Measurements from ENCODE around the gene MOXD1.

DNA sequence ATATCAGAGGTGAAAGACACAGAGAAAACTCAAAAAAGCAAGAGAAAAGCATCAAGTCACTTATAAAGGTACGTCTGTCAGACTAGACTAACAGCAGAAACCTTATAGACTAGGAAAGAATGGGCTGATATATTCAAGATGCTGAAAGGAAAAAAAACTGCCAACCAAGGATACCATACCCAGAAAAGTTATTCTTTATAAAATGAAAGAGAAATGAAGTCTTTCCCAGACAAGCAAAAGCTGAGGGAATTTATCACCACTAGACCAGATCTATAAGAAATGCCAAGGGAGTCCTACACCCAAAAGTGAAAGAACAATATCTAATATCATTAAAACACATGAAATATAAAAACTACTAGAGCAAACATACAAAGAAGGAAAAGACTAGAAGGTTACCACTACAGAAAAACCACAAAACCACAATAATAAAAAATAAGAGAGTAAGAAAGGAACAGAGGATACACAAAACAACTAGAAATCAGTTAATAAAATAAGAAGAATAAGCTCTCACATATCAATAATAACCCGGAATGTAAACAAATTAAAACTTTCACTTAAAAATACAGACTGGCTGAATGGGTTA is 6.2 kb downstream of the MOXD1 start:
- TF ChIP-seq, protein P1, sequence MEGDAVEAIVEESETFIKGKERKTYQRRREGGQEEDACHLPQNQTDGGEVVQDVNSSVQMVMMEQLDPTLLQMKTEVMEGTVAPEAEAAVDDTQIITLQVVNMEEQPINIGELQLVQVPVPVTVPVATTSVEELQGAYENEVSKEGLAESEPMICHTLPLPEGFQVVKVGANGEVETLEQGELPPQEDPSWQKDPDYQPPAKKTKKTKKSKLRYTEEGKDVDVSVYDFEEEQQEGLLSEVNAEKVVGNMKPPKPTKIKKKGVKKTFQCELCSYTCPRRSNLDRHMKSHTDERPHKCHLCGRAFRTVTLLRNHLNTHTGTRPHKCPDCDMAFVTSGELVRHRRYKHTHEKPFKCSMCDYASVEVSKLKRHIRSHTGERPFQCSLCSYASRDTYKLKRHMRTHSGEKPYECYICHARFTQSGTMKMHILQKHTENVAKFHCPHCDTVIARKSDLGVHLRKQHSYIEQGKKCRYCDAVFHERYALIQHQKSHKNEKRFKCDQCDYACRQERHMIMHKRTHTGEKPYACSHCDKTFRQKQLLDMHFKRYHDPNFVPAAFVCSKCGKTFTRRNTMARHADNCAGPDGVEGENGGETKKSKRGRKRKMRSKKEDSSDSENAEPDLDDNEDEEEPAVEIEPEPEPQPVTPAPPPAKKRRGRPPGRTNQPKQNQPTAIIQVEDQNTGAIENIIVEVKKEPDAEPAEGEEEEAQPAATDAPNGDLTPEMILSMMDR (tag by site-specific recombination; IDR thresholded peaks at IDR 0.05), result no peak
- TF ChIP-seq ZNF621 (tag by site-specific recombination; IDR thresholded peaks at IDR 0.05), result no peak
